Muscle layer of colon (tissue), 2 donors: ENCODE results near the gene METTL5.
"Not testable (repeated sequence)": the region's sequence is repeated elsewhere in the genome, so short reads cannot be mapped to it uniquely, and the experiment has no call there.

ENCODE experiments used
- H3K27ac ChIP-seq: one replicate; pipeline ENCODE4 v1.7.0; 2013; ENCODE audit warnings: low read depth, mild to moderate bottlenecking, low read length, moderate library complexity
- H3K27me3 ChIP-seq, 2 donors: one replicate each; pipeline ENCODE4 v1.7.0; 2013; ENCODE audit warnings: low read length in 2 of 2, mild to moderate bottlenecking in 2 of 2; ENCODE audit not compliant: insufficient read depth in 2 of 2, control insufficient read depth in 1 of 2
- H3K36me3 ChIP-seq: one replicate; pipeline ENCODE4 v1.7.0; 2013; ENCODE audit warnings: mild to moderate bottlenecking, low read length; ENCODE audit not compliant: insufficient read depth
- H3K4me1 ChIP-seq: one replicate; pipeline ENCODE4 v1.7.0; 2013; ENCODE audit warnings: mild to moderate bottlenecking, low read length; ENCODE audit not compliant: insufficient read depth
- H3K4me3 ChIP-seq, 2 donors: one replicate each; pipeline ENCODE4 v1.7.0; 2013; ENCODE audit warnings: low read length in 2 of 2, low read depth in 1 of 2, mild to moderate bottlenecking in 1 of 2, moderate library complexity in 1 of 2
- H3K9ac ChIP-seq: one replicate; pipeline ENCODE4 v1.7.0; 2013; ENCODE audit warnings: low read length
- H3K9me3 ChIP-seq: one replicate; pipeline ENCODE4 v1.7.0; 2013; ENCODE audit warnings: mild to moderate bottlenecking, low read length
- donor health status: abdominal sarcoma.
- donor health status: Adenocarcinoma of cecum.

The METTL5 gene

GRCh38 chr2:169827272-169828140 is 2.8 kb upstream of the METTL5 start, which contains the start of gene UBR3:
UBR3 (plus strand) TSS chr2:169827454; CDS start chr2:169827508, 54 bp downstream.
- peaks cover 42% of the 10 kb centered on the region for H3K4me1 ChIP-seq
- H3K9me3 ChIP-seq = no peaks in the 10 kb centered on the region

DNA sequence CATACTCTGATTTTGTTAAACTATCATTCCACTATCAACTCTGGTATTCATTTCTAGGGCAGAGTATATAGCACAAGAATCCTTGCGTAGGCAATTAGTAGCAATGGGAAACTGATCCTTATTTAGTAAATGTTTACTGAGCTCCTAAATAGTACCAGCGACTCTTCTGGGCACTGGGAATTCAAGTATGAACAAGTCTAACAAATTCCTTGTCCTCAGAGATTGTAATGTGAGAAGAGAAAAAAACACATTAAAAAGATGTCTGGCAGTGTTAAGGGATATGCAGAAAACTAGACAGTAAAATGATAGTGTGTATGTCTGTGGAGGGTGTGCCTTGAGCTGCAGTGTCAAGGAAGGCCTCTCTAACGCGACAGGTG is 721 bp downstream of the METTL5 start:
- H3K36me3 ChIP-seq = peaks cover 15% of the 10 kb centered on the region
- H3K4me3 ChIP-seq = peak overlapping the region; percentile 64 to 83
- no peaks in the 10 kb centered on the region for H3K27me3 ChIP-seq
- H3K27ac ChIP-seq = peak overlapping the region; percentile 85
- peaks cover 21% of the 10 kb centered on the region for H3K4me1 ChIP-seq
- H3K9me3 ChIP-seq = no peaks in the 10 kb centered on the region
- H3K9ac ChIP-seq = peak overlapping the region; percentile 57

More at GRCh38 chr2:169827272-169828140, 2.8 kb upstream of the METTL5 start, which contains the start of gene UBR3:
- H3K9ac ChIP-seq = peak within 1 kb of the TSS; percentile 68
- peak within 1 kb of the TSS; percentile 92 for H3K27ac ChIP-seq
- peak within 1 kb of the TSS; percentile 92 for H3K4me3 ChIP-seq
- H3K27me3 ChIP-seq = no peaks in the 10 kb centered on the region
- no peaks in the 10 kb centered on the region for H3K36me3 ChIP-seq

DNA sequence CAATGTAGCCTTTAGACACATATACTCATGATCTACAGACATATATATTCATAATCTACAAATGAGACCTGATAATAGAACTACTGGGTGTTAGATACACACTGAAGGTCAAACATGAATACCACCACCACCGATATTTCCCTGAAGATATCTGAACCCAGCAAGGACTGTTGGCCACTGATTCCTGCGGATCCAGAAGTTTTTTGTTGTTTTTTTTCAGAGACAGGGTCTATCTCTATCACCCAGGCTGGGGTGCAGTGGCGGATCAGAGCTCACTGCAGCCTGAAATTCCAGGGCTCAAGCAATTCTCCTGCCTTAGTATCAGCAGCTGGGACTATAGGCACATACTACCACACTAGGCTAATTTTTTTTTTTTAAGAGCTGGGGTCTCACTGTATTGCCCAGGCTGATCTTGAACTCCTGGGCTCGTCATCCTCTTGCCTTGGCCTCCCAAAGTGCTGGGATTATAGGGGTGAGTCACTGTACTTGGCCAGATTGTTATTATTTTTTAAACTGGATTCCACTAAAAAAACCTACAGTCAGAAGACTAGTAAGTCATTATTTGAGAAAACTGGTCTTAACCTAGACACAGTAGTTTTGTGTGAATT is 1.8 kb downstream of the METTL5 start:
- no peak overlapping the region for H3K27ac ChIP-seq
- no peaks in the 10 kb centered on the region for H3K27me3 ChIP-seq
- peaks cover 18% of the 10 kb centered on the region for H3K36me3 ChIP-seq
- H3K9ac ChIP-seq = peak overlapping the region; percentile 3
- no peaks in the 10 kb centered on the region for H3K9me3 ChIP-seq
- no peak overlapping the region for H3K4me3 ChIP-seq
- H3K4me1 ChIP-seq = peaks cover 16% of the 10 kb centered on the region

DNA sequence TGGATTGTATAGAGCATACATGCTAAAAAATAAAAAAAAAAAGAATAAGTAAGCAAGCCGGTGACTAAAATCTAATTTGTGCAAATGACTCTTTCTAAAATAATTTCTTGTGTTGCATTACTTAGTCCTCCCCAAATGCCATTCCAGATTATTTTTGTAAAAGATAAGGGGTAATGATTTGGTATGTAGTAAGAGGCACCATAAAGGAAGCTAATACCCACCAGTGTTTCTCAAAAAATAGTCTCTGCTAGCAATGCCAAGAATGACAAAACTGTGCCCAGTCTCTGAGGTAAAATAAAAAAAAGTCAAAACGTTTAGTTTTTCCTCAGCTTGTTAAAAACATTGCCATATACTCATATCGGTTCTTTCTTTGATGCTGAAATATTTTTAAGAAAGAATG is 2.7 kb downstream of the METTL5 start:
- Histone ChIP-seq H3K9me3 (no peaks in the 10 kb centered on the region), H3K4me1 (peaks cover 16% of the 10 kb centered on the region), H3K27ac (no peak overlapping the region), H3K9ac (no peak overlapping the region), H3K27me3 (no peaks in the 10 kb centered on the region), H3K4me3 (no peak overlapping the region), H3K36me3 (peaks cover 18% of the 10 kb centered on the region)

DNA sequence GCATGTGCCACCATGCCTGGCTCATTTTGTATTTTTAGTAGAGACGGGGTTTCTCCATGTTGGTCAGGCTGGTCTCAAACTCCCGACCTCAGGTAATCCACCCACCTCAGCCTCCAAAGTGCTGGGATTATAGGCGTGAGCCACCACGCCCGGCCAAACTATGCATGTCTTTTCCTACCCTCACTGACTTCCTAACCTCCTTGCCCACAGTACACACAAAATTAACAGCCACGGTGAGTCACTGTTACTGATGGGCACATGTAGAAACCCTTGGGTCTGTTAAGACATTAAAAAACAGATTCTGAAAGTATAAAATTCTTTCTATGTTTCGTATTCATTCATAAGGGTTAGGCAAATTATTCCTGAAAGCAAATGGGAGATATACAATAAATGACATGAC is 4.6 kb downstream of the METTL5 start:
- H3K9me3 ChIP-seq, H3K27me3 ChIP-seq, H3K4me3 ChIP-seq, H3K9ac ChIP-seq, H3K27ac ChIP-seq: not testable (repeated sequence)
- Histone ChIP-seq H3K4me1 (peaks cover 16% of the 10 kb centered on the region), H3K36me3 (peaks cover 25% of the 10 kb centered on the region)

- H3K27ac ChIP-seq = no peak overlapping the region
- H3K9ac ChIP-seq = no peak overlapping the region
These were observed 5.6 kb downstream of the METTL5 start for GRCh38 chr2:169819106-169819505.

DNA sequence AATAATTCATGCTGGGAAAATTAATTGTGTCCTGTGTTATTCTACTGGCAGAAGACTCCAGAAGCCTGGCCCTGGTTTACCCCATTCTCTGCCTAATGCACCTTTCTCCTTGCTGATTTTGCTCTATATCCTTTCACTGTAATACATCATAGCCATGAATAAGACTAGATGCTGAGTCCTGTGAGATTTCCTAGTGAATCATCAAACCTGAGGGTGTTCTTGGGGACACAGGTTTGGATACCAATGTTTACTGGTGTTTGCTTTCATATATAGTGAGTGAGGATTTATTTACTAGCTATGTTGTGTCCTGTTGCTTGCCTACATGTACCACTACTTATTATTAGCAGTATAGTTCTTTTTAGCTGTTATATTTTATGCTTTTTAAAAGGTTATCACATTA is 6.5 kb downstream of the METTL5 start:
- peaks cover 25% of the 10 kb centered on the region for H3K36me3 ChIP-seq

More at GRCh38 chr2:169819106-169819505, 5.6 kb downstream of the METTL5 start:
- Histone ChIP-seq H3K36me3 (peaks cover 25% of the 10 kb centered on the region), H3K4me1 (peaks cover 16% of the 10 kb centered on the region), H3K9me3 (no peaks in the 10 kb centered on the region), H3K27me3 (no peaks in the 10 kb centered on the region), H3K4me3 (no peak overlapping the region)

GRCh38 chr2:169817369-169817768 is 7.3 kb downstream of the METTL5 start:
- not testable (repeated sequence) for H3K9ac ChIP-seq, H3K9me3 ChIP-seq, H3K4me1 ChIP-seq, H3K27ac ChIP-seq, H3K4me3 ChIP-seq, H3K27me3 ChIP-seq
- peaks cover 31% of the 10 kb centered on the region for H3K36me3 ChIP-seq

More for the DNA sequence above, 6.5 kb downstream of the METTL5 start:
- H3K4me1 ChIP-seq = peaks cover 7% of the 10 kb centered on the region
- H3K9me3 ChIP-seq = no peaks in the 10 kb centered on the region
- H3K27me3 ChIP-seq = no peaks in the 10 kb centered on the region
- no peak overlapping the region for H3K4me3 ChIP-seq
- H3K27ac ChIP-seq = no peak overlapping the region
- no peak overlapping the region for H3K9ac ChIP-seq

GRCh38 chr2:169816961-169817360 is 7.7 kb downstream of the METTL5 start:
- H3K36me3 ChIP-seq = peaks cover 30% of the 10 kb centered on the region
- not testable (repeated sequence) for H3K27ac ChIP-seq, H3K4me3 ChIP-seq, H3K4me1 ChIP-seq, H3K27me3 ChIP-seq, H3K9me3 ChIP-seq, H3K9ac ChIP-seq

DNA sequence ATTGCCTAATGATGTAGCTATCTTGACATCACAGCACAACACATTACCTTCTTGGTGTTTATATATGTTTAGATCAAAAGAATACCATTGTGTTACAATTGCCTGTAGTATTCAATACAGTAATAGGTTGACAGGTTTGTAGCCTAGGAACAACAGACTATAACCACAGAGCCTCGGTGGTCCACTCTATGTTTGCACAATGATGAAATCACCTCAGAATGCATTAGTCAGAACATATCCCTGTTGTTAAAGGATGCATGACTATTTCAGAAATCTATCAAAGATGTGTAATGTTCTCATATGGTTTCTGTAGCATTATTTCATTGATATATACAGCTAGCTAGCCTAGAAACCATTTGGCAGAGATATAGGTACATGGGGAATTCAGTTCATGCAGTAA is 8.9 kb downstream of the METTL5 start:
- Histone ChIP-seq H3K4me3 (no peak overlapping the region), H3K36me3 (peaks cover 32% of the 10 kb centered on the region), H3K9ac (no peak overlapping the region), H3K27ac (no peak overlapping the region), H3K9me3 (no peaks in the 10 kb centered on the region), H3K27me3 (no peaks in the 10 kb centered on the region), H3K4me1 (no peaks in the 10 kb centered on the region)

DNA sequence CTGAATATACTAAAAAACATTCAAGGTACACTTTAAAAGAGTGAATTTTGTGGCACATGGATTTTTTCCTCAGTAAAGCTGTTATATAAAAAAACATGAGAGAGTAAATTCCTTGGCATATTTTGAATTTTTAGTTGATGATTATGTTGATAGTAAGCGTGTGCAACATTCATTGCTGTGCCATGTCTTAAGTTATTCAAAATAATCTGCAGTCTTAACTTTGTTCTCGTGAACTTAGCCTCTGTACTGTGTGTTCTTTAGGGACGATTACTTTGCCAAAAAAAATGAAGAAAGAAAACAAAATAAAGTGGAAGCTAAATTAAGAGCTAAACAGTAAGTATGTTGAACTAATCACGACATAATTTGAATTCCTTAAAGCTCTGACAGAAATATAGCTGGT is 16.5 kb downstream of the METTL5 start:
- H3K27ac ChIP-seq = no peak overlapping the region
- H3K9me3 ChIP-seq = no peaks in the 10 kb centered on the region
- no peak overlapping the region for H3K4me3 ChIP-seq
- peaks cover 57% of the 10 kb centered on the region for H3K36me3 ChIP-seq
- no peaks in the 10 kb centered on the region for H3K27me3 ChIP-seq
- no peaks in the 10 kb centered on the region for H3K4me1 ChIP-seq
- H3K9ac ChIP-seq = no peak overlapping the region
